ENCODE measurements around the gene CSTF2.
A peak's percentile ranks its signal among the peaks of the same experiment; 100 is the strongest.

CSTF2 gene

GRCh38 chrX:100819837-100820666 lies at the start of gene CSTF2 (continued):
- no peak for TF ChIP-seq TSHZ1 (tag by site-specific recombination; IDR thresholded peaks at IDR 0.05; ENCODE audit: borderline replicate concordance)
- no peak for TF ChIP-seq ZNF48 (tag by site-specific recombination; IDR thresholded peaks at IDR 0.05)
- no peak for TF ChIP-seq ZBTB7A (tag by site-specific recombination; IDR thresholded peaks at IDR 0.05; ENCODE audit: low read depth)
- no peak for TF ChIP-seq MEIS1 (CRISPR knock-in tag; IDR thresholded peaks at IDR 0.05; ENCODE audit: borderline replicate concordance)
- TF ChIP-seq ZIC2 (tag by site-specific recombination; IDR thresholded peaks at IDR 0.05), result no peak
- no peak for TF ChIP-seq PBX3 (CRISPR knock-in tag; IDR thresholded peaks at IDR 0.05)
- TF ChIP-seq ZSCAN5A (tag by site-specific recombination; IDR thresholded peaks at IDR 0.05), result no peak
- TF ChIP-seq ZNF548 (tag by site-specific recombination; IDR thresholded peaks at IDR 0.05), result no peak
- TF ChIP-seq ZNF112 (tag by site-specific recombination; IDR thresholded peaks at IDR 0.05), result no peak
- TF ChIP-seq ZNF292 (tag by site-specific recombination; IDR thresholded peaks at IDR 0.05; ENCODE audit: borderline replicate concordance, low read depth), result no peak
- TF ChIP-seq ZNF518A (tag by site-specific recombination; conservative IDR thresholded peaks at IDR 0.05; ENCODE audit: low read depth), result peak; percentile 93
- TF ChIP-seq ZEB2 (tag by site-specific recombination; IDR thresholded peaks at IDR 0.05), result no peak
- no peak for TF ChIP-seq ZNF843 (tag by site-specific recombination; IDR thresholded peaks at IDR 0.05)
- no peak for TF ChIP-seq ZNF274 (IDR thresholded peaks at IDR 0.05; ENCODE audit: low read length)
- no peak for TF ChIP-seq ZNF274 (tag by site-specific recombination; IDR thresholded peaks at IDR 0.05; ENCODE audit: borderline replicate concordance)
- TF ChIP-seq ZSCAN30 (tag by site-specific recombination; IDR thresholded peaks at IDR 0.05), result 0 out of 2 replicates have a peak, but pooled peaks have one; percentile 30
- no peak for TF ChIP-seq ZNF549 (tag by site-specific recombination; IDR thresholded peaks at IDR 0.05)
- no peak for TF ChIP-seq ZNF521 (tag by site-specific recombination; IDR thresholded peaks at IDR 0.05)
- peak; percentile 31; the same call in 1 of the 2 replicates for TF ChIP-seq ZNF341 (tag by site-specific recombination; IDR thresholded peaks at IDR 0.05; ENCODE audit: low read depth)
- no peak for TF ChIP-seq SALL2 (tag by site-specific recombination; IDR thresholded peaks at IDR 0.05; ENCODE audit: borderline replicate concordance)
- no peak for TF ChIP-seq ZNF580 (tag by site-specific recombination; IDR thresholded peaks at IDR 0.05)
- no peak for TF ChIP-seq ZBTB10 (tag by site-specific recombination; IDR thresholded peaks at IDR 0.05)
- peak; percentile 38; the same call in 1 of the 2 replicates for TF ChIP-seq ZBTB20 (tag by site-specific recombination; IDR thresholded peaks at IDR 0.05)
- TF ChIP-seq ZNF24 (tag by site-specific recombination; IDR thresholded peaks at IDR 0.05), result no peak
- TF ChIP-seq ZNF416 (tag by site-specific recombination; IDR thresholded peaks at IDR 0.05), result no peak

All from HEK293 (cell line).